Keratinocyte (primary cell): ENCODE results near the gene BMP7.

Experiments
- EZH2 ChIP-seq: IDR thresholded peaks from one replicate; pipeline ENCODE4 v1.6.1; 2012; ENCODE audit warnings: inconsistent platforms, mild to moderate bottlenecking, low read length, moderate library complexity
- TF ChIP-seq, protein P1 (sequence below), 3 experiments: IDR thresholded peaks in 1 of 3; conservative IDR thresholded peaks in 1 of 3; optimal IDR thresholded peaks in 1 of 3; 2 replicates in 2 of 3; 3 replicates in 1 of 3; pipeline versions ENCODE3 to v1.5.1; 2011; ENCODE audit warnings: low read length in 3 of 3, mild to moderate bottlenecking in 3 of 3, moderate library complexity in 2 of 3, control low read depth in 1 of 3, inconsistent platforms in 1 of 3; ENCODE audit not compliant: insufficient read depth in 2 of 3; ENCODE audit errors: extremely low read depth in 1 of 3

DNA sequence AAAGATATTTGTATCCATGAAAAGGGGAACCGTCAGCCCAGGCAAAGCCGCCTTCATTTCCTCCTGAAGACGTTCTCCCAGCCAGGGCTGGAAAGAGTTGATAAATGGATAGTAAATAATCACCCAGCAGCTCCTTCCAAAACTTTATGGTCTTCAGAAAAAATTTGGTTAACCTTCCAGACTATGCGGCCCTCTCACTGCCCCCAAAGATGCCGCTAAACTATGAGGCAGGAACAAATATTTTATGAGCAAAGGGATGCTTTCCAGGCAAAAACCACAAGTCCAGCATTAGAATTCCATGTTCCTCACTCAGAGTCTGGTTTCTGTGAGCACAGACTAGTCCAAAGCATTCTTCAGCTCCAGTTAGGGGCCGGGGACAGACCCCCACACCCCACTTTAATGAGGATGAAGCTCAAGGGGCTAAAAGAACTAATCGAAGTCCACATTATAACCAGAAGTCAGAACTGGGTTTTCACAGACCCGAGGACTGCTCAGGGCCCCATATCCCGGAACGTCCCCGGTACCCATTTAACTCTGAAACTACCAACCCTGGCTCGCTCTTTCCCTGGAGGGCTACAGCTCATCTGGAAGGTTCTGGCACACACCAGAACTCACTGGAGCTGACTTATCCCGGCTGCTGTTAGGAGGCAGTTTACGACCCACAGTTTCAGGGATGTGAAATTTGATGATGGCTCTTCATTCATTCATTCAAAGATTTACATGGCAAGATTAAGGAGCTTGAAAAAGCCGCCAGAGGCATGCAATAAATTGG lies 29.4 kb downstream of the BMP7 start:
- TF ChIP-seq, protein P1, sequence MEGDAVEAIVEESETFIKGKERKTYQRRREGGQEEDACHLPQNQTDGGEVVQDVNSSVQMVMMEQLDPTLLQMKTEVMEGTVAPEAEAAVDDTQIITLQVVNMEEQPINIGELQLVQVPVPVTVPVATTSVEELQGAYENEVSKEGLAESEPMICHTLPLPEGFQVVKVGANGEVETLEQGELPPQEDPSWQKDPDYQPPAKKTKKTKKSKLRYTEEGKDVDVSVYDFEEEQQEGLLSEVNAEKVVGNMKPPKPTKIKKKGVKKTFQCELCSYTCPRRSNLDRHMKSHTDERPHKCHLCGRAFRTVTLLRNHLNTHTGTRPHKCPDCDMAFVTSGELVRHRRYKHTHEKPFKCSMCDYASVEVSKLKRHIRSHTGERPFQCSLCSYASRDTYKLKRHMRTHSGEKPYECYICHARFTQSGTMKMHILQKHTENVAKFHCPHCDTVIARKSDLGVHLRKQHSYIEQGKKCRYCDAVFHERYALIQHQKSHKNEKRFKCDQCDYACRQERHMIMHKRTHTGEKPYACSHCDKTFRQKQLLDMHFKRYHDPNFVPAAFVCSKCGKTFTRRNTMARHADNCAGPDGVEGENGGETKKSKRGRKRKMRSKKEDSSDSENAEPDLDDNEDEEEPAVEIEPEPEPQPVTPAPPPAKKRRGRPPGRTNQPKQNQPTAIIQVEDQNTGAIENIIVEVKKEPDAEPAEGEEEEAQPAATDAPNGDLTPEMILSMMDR (optimal IDR thresholded peaks at IDR 0.05 in 1 of 3, IDR thresholded peaks at IDR 0.05 in 1 of 3, conservative IDR thresholded peaks at IDR 0.05 in 1 of 3; ENCODE audit: extremely low read depth in 1 of 3, insufficient read depth in 2 of 3, low read length in 3 of 3) = no peak
- TF ChIP-seq EZH2 = no peak
